GM18873 (cell line): Measurements from ENCODE around the gene ACBD6.
"Not testable (repeated sequence)": the region's sequence is repeated elsewhere in the genome, so short reads cannot be mapped to it uniquely, and the experiment has no call there.

Experiments
- ATAC-seq: cut with Tn5 transposase; IDR thresholded peaks from one replicate; pipeline ENCODE4 v1.9.1; 2021; ENCODE audit warnings: mild to moderate bottlenecking, moderate library complexity, moderate number of reproducible peaks; ENCODE audit not compliant: unreplicated experiment, low FRiP score

The ACBD6 gene

GRCh38 chr1:180424848-180425457 lies 77.4 kb downstream of the ACBD6 start:
- ATAC-seq: no peak

- ATAC-seq: no peak
Observed at GRCh38 chr1:180421614-180422013, 80.8 kb downstream of the ACBD6 start.

- not testable (repeated sequence) for ATAC-seq
Observed at GRCh38 chr1:180421145-180421544, 81.2 kb downstream of the ACBD6 start.

- ATAC-seq: no peak
Observed at GRCh38 chr1:180415985-180416633, 86.3 kb downstream of the ACBD6 start.

GRCh38 chr1:180415236-180415848 lies 87.0 kb downstream of the ACBD6 start:
- no peak for ATAC-seq

- ATAC-seq: no peak
Observed at GRCh38 chr1:180412583-180412982, 89.8 kb downstream of the ACBD6 start.

- not testable (repeated sequence) for ATAC-seq
Observed at GRCh38 chr1:180408128-180408527, 94.2 kb downstream of the ACBD6 start.

GRCh38 chr1:180407051-180407450 lies 95.3 kb downstream of the ACBD6 start:
- ATAC-seq: no peak

GRCh38 chr1:180402551-180402950 lies 99.8 kb downstream of the ACBD6 start:
- ATAC-seq: no peak

- ATAC-seq: no peak
Observed at GRCh38 chr1:180402001-180402400, 100.4 kb downstream of the ACBD6 start.

GRCh38 chr1:180397175-180397574 lies 105.2 kb downstream of the ACBD6 start:
- no peak for ATAC-seq

- ATAC-seq: no peak
Observed at GRCh38 chr1:180392427-180393145, 109.8 kb downstream of the ACBD6 start.

- ATAC-seq: no peak
Observed at GRCh38 chr1:180392020-180392419, 110.4 kb downstream of the ACBD6 start.

- no peak for ATAC-seq
Observed at GRCh38 chr1:180387413-180387812, 115.0 kb downstream of the ACBD6 start.

- no peak for ATAC-seq
Observed at GRCh38 chr1:180386745-180387367, 115.5 kb downstream of the ACBD6 start.

- ATAC-seq: no peak
Observed at GRCh38 chr1:180385144-180385543, 117.2 kb downstream of the ACBD6 start.

- ATAC-seq: no peak
Observed at GRCh38 chr1:180384286-180385005, 117.9 kb downstream of the ACBD6 start.

- no peak for ATAC-seq
Observed at GRCh38 chr1:180382326-180383115, 119.9 kb downstream of the ACBD6 start.

- ATAC-seq: no peak
Observed at GRCh38 chr1:180381184-180381580, 121.2 kb downstream of the ACBD6 start.
